HG03354 (cell line): Measurements from ENCODE around the gene USP53.
A peak's percentile ranks its signal among the peaks of the same experiment; 100 is the strongest.
"Not testable (repeated sequence)": the region's sequence is repeated elsewhere in the genome, so short reads cannot be mapped to it uniquely, and the experiment has no call there.

Experiments
- ATAC-seq: cut with Tn5 transposase; IDR thresholded peaks from one replicate; pipeline ENCODE4 v1.9.1; 2021; ENCODE audit warnings: mild to moderate bottlenecking; ENCODE audit not compliant: unreplicated experiment, poor library complexity, severe bottlenecking

USP53 gene

DNA sequence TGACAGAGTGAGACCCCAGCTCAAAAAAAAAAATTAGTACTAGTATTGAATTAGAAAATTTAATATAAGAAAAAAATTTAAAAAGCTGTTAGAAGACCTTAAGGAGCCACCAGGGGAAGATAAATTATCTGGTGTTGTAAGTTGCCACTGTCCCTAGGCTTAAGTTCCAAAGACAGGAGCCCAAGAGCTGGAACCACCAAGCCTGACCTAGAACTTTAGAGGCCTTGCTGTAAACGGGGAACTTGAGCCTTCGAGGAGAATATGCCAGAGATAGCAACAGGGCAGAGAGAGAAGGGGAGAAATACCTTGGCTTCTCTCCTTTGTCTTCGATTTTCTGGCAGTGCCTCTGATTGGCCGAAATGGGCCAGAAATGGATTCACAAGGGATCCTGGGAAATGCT lies 8.9 kb downstream of the USP53 start:
- no peak for ATAC-seq

GRCh38 chr4:119227690-119228089 lies 15.2 kb downstream of the USP53 start:
- ATAC-seq = no peak

DNA sequence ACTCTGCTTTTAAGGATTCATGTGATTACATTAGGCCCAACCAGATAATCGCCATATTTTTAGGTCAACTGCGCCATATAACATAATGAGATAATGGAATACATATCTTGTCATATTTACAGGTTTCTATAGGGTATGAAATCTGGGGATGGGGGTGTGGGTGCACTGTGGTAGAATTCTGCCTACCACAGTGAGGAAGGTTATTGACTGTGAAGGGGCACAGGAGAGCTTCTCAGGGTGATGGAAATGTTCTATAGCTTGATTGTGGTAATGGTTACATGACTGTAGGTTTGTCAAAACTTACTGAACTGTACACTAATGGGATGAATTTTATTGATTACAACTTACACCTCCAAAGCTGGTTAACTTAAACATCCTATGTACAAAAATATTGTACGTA lies 15.9 kb downstream of the USP53 start:
- no peak for ATAC-seq

DNA sequence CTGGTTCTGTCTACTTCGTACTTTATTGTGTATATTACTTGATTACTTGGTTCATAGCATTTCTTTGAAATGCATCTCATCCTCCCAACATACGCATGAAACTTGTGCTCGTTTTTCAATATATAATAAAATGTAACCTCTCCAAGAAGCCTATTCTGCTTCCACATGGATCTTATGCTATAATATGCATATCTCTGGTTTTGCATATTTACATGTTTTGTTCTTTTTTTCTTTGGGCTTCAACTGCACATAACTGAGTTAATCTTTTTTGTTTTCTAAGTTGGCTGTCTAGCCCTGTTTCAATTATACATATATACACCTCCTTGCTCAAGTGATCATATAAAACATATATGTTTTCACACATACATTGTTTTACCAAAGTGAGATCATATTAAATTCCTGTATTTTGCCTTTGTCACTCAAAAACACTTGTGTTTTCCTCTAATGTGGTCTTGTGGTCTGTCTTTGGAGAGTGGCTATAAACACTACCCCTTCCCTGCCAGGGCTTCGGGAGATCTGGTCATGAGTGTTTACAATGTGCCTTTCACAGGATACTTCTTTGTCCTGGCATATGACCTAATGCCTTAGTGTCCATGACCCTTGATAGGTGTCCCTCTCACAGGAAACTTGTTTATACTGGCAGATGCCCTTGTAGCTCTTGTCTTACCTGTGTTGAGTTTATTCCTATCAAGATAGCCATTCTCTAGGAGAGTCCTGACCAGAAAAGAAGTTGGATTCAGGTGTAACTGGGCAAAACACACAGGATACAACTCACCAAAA lies 17.6 kb downstream of the USP53 start:
- no peak for ATAC-seq

GRCh38 chr4:119231491-119231890 lies 19.0 kb downstream of the USP53 start:
- no peak for ATAC-seq

- ATAC-seq = no peak
Observed at GRCh38 chr4:119232286-119232685, 19.8 kb downstream of the USP53 start.

GRCh38 chr4:119233191-119233590 lies 20.7 kb downstream of the USP53 start:
- no peak for ATAC-seq

DNA sequence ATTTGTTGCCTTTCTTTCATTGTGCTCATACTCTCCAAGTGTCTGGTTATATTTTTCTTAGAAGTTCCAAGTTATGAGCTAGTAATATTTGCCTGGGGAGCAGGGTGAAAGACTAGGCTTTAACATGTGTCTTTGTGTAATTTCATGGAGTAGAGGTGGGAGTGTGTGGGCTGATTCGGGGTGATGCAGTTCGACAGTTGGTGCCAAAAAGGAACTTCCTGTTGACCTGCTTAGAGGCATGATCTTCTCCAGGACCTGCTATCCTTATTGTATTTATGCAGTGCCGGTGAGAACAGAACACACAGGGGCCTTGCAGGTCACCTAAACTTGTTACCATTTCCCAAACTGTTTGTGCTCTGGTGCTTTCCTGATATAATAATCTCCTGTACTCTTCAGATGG lies 21.2 kb downstream of the USP53 start:
- ATAC-seq = no peak

DNA sequence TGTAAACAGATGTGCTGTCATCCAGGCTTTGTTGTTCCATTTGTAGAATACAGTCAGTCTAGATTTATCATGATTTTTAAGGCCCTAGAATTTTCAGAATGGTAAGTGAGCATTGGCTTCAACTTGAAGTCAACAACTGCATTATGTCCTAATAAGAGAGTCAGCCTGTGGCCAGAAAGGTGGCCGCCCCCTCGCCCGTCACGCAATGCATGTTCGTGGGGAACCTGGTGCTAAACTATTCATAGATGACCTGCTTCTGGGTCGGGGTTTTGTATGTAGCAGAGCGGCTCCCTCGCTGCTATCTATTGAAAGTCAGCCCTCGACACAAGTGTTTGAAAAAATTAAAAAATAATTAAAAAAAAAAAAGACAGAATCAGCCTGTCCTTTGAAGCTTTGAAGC lies 24.7 kb downstream of the USP53 start:
- ATAC-seq = no peak

DNA sequence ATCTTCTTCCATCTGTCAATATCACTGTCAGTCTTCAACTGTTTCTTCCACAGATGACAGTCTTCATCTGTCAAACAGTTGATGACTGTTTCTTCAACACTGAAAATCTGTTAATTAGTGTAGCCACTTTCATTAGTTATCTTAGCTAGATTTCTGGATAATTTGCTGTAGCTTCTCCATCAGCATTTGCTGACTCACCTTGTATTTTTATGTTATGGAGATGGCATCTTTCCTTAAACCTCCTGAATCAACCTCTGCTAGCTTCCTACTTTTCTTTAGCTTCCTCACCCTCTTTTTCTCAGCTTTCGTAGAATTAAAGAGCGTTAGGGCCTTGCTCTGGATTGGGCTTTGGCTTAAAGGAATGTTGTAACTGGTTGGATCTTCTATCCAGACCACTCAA lies 25.1 kb downstream of the USP53 start:
- no peak for ATAC-seq

- ATAC-seq = peak; percentile 98
Observed at GRCh38 chr4:119238068-119238722, 25.7 kb downstream of the USP53 start.

- no peak for ATAC-seq
Observed at GRCh38 chr4:119240128-119240527, 27.6 kb downstream of the USP53 start.

DNA sequence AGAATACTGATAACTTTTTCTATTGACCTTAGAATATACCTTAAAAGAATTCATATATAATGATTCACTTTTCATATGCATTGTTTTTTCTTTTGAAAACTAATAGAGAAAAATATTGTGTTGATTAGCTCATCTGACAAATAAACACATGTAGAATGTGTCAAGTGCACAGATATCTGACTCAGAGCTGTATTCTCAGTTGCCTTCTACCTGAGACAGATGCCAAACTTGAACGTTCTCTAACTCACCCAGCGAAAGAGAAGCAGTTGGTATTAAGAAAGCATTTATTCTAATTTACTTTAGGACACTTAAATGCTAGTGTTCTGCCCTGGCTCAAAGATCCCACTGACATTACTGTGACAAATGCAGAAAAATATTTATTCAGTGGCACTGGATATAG lies 28.1 kb downstream of the USP53 start:
- no peak for ATAC-seq

DNA sequence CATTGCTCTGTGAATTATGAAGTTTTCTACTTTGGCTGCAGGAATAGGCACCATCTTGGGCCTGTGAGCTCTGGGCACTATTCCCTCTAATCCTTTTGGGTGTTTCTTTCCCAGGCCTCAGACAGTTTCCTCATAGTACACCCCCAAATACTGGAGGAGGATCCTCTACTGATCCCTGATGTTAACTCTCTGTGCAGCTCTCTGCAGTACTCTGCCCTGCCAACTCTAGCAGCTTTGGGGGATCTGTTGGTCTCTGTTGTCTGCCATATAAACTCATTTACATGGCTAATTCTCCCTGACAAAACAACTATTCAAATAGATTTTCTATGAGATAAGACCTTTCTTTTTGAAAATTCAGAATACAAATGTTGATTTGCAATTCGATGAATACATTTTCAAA lies 29.9 kb downstream of the USP53 start:
- ATAC-seq = no peak

DNA sequence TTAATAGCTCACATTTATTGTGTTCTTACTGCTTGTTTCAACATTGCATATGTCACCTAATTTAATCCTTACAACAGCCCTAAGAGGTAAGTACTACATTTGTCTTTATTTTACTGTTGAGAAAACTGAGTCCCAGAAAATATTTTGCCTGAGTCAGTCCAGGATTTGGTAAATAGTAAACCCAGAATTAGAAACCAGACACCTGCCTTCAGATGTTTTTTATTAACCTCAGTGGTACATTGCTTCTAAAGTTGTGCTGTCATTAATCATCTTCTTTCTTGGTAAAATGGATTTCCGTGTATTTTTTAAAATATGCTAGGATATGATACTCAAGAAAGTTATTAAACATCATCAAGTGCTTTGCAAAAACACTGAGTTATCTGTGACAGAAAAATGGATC lies 31.4 kb downstream of the USP53 start:
- no peak for ATAC-seq

DNA sequence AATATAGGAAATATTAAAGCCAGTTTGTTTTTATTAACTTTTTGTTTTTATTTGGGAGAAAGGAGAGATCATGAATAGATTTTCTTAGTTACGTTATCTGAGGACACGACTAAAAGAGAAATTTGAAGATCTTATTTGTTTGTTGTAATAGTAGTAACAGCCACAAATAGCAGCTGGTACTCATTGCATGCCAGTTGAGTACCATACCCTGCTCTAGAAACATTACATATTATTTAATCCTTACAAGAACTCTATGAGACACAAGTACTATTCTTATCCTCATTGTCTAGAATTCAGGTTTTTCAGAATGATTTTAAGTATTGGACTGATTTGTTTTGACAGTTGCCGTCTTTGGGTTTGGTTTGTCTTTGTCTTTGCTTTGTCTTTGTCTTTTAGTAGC lies 31.8 kb downstream of the USP53 start:
- no peak for ATAC-seq

DNA sequence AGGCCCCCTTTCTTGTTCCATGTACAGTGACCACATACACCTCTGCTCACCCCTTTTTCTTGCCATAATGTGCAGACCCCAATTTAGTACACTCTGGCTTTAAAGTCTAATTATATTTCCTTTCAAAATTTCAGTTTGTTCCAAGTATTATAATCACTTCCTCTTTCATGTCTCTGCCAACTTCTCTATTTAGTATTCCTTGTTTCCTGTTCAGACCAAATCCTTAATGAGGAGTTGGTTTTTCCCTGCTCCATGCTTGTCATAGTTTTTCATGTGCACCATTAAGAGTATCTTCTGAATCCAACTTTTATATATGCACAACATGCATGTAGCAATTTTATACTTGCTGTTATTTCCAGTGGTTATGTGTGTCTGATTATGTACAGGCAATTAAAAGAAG lies 32.3 kb downstream of the USP53 start:
- ATAC-seq = no peak

DNA sequence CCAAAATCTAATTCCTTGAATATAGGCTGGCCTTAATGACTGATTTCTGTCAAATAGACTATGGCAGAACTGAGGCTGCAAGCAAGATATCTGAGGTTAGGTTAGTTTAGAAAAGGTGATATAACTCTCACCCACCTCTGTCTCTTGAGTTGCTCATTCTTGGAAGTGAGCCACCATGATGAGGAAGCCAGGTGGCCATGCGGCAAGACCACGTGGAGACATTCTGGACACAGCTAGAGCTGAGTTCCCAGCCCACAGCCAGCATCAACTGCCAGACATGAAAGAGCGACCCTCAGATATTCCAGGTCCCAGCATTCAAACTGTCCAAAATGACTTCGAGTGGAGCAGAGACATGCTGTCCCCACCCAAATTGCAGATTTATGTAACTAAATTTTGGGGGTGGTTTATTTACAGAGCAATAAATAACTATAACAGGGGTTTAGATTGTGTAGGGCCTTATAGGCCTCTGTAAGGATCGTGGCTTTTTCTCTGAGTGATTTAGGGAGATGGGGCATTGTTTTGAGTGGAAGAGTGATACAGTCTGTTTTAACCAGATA lies 33.7 kb downstream of the USP53 start:
- ATAC-seq = no peak

DNA sequence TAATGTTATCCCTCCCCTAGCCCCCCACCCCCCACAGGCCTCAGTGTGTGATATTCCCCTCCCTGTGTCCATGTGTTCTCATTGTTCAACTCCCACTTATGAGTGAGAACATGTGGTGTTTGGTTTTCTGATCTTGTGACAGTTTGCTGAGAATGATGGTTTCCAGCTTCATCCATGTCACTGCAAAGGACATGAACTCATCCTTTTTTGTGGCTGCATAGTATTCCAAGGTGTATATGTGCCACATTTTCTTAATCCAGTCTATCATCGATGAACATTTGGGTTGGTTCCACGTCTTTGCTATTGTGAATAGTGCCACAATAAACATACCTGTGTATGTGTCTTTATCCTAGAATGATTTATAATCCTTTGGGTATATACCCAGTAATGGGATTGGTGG lies 38.5 kb downstream of the USP53 start:
- ATAC-seq = not testable (repeated sequence)

GRCh38 chr4:119255223-119255622 lies 42.7 kb downstream of the USP53 start:
- ATAC-seq = not testable (repeated sequence)

DNA sequence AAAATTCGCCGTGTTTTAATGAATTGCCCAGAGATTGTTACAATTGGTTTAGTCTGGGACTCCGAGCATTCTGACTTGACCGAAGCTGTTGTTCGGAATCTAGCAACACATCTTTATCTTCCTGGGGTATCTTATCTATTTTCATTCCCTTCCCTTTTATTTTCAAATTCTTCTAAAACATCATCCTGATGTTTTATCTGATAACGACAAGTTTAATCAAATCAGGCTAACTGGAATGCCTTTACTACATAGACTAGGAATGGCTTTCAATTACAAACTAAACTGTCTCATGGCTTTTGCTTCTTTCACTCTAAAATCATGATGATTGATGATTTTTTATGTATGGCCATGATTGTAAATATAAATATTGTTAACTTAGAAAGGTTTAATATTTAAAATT lies 48.0 kb downstream of the USP53 start:
- ATAC-seq = no peak
